Measurements from ENCODE around the gene DLX1.

Gene DLX1

GRCh38 chr2:172128484-172128883 is 43.2 kb downstream of the DLX1 start:
- TF ChIP-seq GATA3 (IDR thresholded peaks at IDR 0.05; ENCODE audit: low read depth, low read length) (no peak), GATA2 (IDR thresholded peaks at IDR 0.05; ENCODE audit: low read depth, low read length) (no peak)

DNA sequence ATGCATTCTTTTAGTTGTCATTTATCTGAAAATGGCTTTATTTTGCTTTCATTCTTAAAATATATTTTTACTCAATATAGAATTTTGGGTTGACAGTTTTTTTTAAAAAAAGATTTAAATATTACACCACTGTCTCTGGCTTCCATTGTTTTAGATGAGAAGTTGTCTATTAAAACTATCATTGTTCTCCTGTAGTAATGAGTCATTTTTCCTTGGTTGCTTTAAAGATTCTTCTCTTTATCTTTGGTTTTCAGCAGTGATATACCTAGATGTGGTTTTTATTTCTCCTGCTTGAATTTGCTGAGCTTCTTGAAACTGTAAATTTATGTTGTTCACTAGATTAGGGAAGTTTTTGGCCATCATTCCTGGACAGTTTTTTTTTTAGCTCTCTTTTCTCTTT is 44.1 kb downstream of the DLX1 start:
- TF ChIP-seq GATA3 (IDR thresholded peaks at IDR 0.05; ENCODE audit: low read depth, low read length) (no peak), GATA2 (IDR thresholded peaks at IDR 0.05; ENCODE audit: low read depth, low read length) (no peak)

GRCh38 chr2:172131713-172132555 is 46.6 kb downstream of the DLX1 start:
- TF ChIP-seq GATA3 (IDR thresholded peaks at IDR 0.05; ENCODE audit: low read depth, low read length) (no peak), GATA2 (IDR thresholded peaks at IDR 0.05; ENCODE audit: low read depth, low read length) (no peak)

- TF ChIP-seq GATA3 (IDR thresholded peaks at IDR 0.05; ENCODE audit: low read depth, low read length), result no peak
- TF ChIP-seq GATA2 (IDR thresholded peaks at IDR 0.05; ENCODE audit: low read depth, low read length), result no peak
Measured at GRCh38 chr2:172134270-172134669, 49.0 kb downstream of the DLX1 start.

- TF ChIP-seq GATA2 (IDR thresholded peaks at IDR 0.05; ENCODE audit: low read depth, low read length) (no peak), GATA3 (IDR thresholded peaks at IDR 0.05; ENCODE audit: low read depth, low read length) (no peak)
Measured at GRCh38 chr2:172135446-172135845, 50.1 kb downstream of the DLX1 start.

DNA sequence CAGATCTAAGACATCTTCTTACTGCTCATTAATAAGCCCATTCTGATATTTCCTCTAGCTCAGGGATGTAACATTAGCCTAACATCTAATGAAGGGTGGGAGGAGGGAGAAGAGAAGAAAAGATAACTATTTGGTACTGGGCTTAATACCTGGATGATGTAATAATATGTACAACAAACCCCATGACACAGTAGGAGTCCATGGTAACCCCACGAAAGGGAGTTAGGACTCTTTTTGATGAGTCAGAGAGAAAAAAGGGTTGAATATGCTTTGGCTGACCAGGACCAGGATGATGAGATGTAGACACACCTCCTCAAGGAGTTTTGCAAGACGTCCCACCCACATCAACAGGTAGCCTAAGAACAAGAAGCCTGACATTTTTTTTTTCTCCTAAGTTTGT is 51.8 kb downstream of the DLX1 start:
- TF ChIP-seq GATA3 (IDR thresholded peaks at IDR 0.05; ENCODE audit: low read depth, low read length), result no peak
- TF ChIP-seq GATA2 (IDR thresholded peaks at IDR 0.05; ENCODE audit: low read depth, low read length), result no peak

DNA sequence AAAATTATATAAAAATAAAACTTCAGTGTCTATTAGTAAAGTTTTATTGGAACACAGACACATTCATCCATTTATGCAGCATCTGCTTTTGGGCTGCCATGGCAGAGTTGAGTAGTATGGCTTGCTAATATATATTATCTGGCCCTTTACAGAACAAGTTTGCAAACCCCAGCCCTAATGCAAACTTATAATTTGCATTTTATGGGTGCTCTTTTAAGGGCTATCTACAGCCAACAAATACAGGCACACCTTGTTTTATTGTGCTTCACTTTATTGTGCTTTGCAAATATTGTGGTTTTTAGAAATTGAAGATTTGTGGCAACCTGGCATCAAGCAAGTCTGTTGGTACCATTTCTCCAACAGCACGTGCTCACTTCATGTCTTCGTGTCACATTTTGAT is 52.6 kb downstream of the DLX1 start:
- TF ChIP-seq GATA2 (IDR thresholded peaks at IDR 0.05; ENCODE audit: low read depth, low read length) (no peak), GATA3 (IDR thresholded peaks at IDR 0.05; ENCODE audit: low read depth, low read length) (no peak)
